Adipocyte (in vitro differentiated cells): ENCODE measurements around the gene TMTC3.
A peak's percentile ranks its signal among the peaks of the same experiment; 100 is the strongest.

Experiments
- DNase-seq: peaks from one replicate; pipeline ENCODE4 v3.0.0-alpha.2; 2015; ENCODE audit warnings: low read depth
- H3K27me3 ChIP-seq: replicated peaks from 2 replicates; pipeline ENCODE4 v1.7.0; 2013; ENCODE audit warnings: mild to moderate bottlenecking, low read length, moderate library complexity; ENCODE audit not compliant: control insufficient read depth, insufficient read depth
- H3K36me3 ChIP-seq: 2 replicates; pipeline ENCODE4 v1.7.0; 2013; ENCODE audit warnings: low read length, mild to moderate bottlenecking, moderate library complexity; ENCODE audit not compliant: control insufficient read depth, insufficient read depth, severe bottlenecking
- H3K4me1 ChIP-seq: 2 replicates; pipeline ENCODE4 v1.7.0; 2013; ENCODE audit warnings: mild to moderate bottlenecking, low read length, moderate library complexity; ENCODE audit not compliant: control insufficient read depth, insufficient read depth
- H3K4me3 ChIP-seq: 2 replicates; pipeline ENCODE4 v1.7.0; 2013; ENCODE audit warnings: mild to moderate bottlenecking, low read length, moderate library complexity
- H3K9ac ChIP-seq: 2 replicates; pipeline ENCODE4 v1.7.0; 2013; ENCODE audit warnings: mild to moderate bottlenecking, low read length, moderate library complexity
- H3K9me3 ChIP-seq: 2 replicates; pipeline ENCODE4 v1.7.0; 2013; ENCODE audit warnings: mild to moderate bottlenecking, low read length, moderate library complexity; ENCODE audit not compliant: control insufficient read depth

Gene TMTC3

GRCh38 chr12:88227871-88228270 is 85.8 kb downstream of the TMTC3 start:
- Histone ChIP-seq H3K36me3 (no peaks in the 10 kb centered on the region), H3K4me3 (no peak overlapping the region), H3K9me3 (peaks cover 9% of the 10 kb centered on the region), H3K9ac (no peak overlapping the region), H3K4me1 (no peaks in the 10 kb centered on the region), H3K27me3 (no peaks in the 10 kb centered on the region)
- no peak for DNase-seq

- H3K4me3 ChIP-seq, result no peak overlapping the region
- H3K9me3 ChIP-seq, result peaks cover under 1% of the 10 kb centered on the region
- H3K36me3 ChIP-seq, result no peaks in the 10 kb centered on the region
- H3K4me1 ChIP-seq, result no peaks in the 10 kb centered on the region
- no peak for DNase-seq
- H3K9ac ChIP-seq, result no peak overlapping the region
- no peaks in the 10 kb centered on the region for H3K27me3 ChIP-seq
These were observed 86.6 kb downstream of the TMTC3 start for GRCh38 chr12:88228720-88229119.

GRCh38 chr12:88230271-88230670 is 88.2 kb downstream of the TMTC3 start:
- Histone ChIP-seq H3K27me3 (no peaks in the 10 kb centered on the region), H3K36me3 (no peaks in the 10 kb centered on the region), H3K4me1 (no peaks in the 10 kb centered on the region), H3K9ac (no peak overlapping the region), H3K9me3 (no peaks in the 10 kb centered on the region), H3K4me3 (no peak overlapping the region)
- DNase-seq, result no peak

GRCh38 chr12:88235183-88235833 is 93.2 kb downstream of the TMTC3 start:
- Histone ChIP-seq H3K27me3 (no peaks in the 10 kb centered on the region), H3K9me3 (peaks cover 4% of the 10 kb centered on the region), H3K4me3 (no peak overlapping the region), H3K36me3 (no peaks in the 10 kb centered on the region), H3K9ac (no peak overlapping the region), H3K4me1 (peaks cover 4% of the 10 kb centered on the region)
- DNase-seq, result no peak

- no peaks in the 10 kb centered on the region for H3K36me3 ChIP-seq
- H3K4me3 ChIP-seq, result no peak overlapping the region
- H3K27me3 ChIP-seq, result no peaks in the 10 kb centered on the region
- peaks cover 4% of the 10 kb centered on the region for H3K9me3 ChIP-seq
- peak; percentile 8 for DNase-seq
- H3K9ac ChIP-seq, result no peak overlapping the region
- H3K4me1 ChIP-seq, result peaks cover 16% of the 10 kb centered on the region
These were observed 95.8 kb downstream of the TMTC3 start for GRCh38 chr12:88237954-88238353.

GRCh38 chr12:88238406-88238805 is 96.3 kb downstream of the TMTC3 start:
- Histone ChIP-seq H3K36me3 (no peaks in the 10 kb centered on the region), H3K4me1 (peaks cover 19% of the 10 kb centered on the region)

GRCh38 chr12:88241862-88242570 is 99.9 kb downstream of the TMTC3 start:
- peaks cover 4% of the 10 kb centered on the region for H3K9me3 ChIP-seq
- peak; percentile 77 for DNase-seq
- peak overlapping the region; percentile 41 for H3K4me3 ChIP-seq
- no peaks in the 10 kb centered on the region for H3K36me3 ChIP-seq
- no peaks in the 10 kb centered on the region for H3K27me3 ChIP-seq
- peaks cover 43% of the 10 kb centered on the region for H3K4me1 ChIP-seq
- H3K9ac ChIP-seq, result peak overlapping the region; percentile 63

More at GRCh38 chr12:88238406-88238805, 96.3 kb downstream of the TMTC3 start:
- H3K4me3 ChIP-seq, result no peak overlapping the region
- no peaks in the 10 kb centered on the region for H3K27me3 ChIP-seq
- H3K9ac ChIP-seq, result no peak overlapping the region
- H3K9me3 ChIP-seq, result peaks cover 4% of the 10 kb centered on the region
- no peak for DNase-seq

GRCh38 chr12:88242571-88242925 is 100.4 kb downstream of the TMTC3 start:
- Histone ChIP-seq H3K27me3 (no peaks in the 10 kb centered on the region), H3K9me3 (peaks cover 4% of the 10 kb centered on the region), H3K36me3 (no peaks in the 10 kb centered on the region), H3K4me3 (peak overlapping the region; percentile 41), H3K9ac (peak overlapping the region; percentile 63), H3K4me1 (peaks cover 47% of the 10 kb centered on the region)
- peak; percentile 38 for DNase-seq

- Histone ChIP-seq H3K9me3 (peaks cover 4% of the 10 kb centered on the region), H3K27me3 (no peaks in the 10 kb centered on the region), H3K36me3 (no peaks in the 10 kb centered on the region), H3K4me1 (peaks cover 48% of the 10 kb centered on the region), H3K4me3 (peak overlapping the region; percentile 41), H3K9ac (peak overlapping the region; percentile 63)
- no peak for DNase-seq
These were observed 100.8 kb downstream of the TMTC3 start for GRCh38 chr12:88242939-88243338.

GRCh38 chr12:88243982-88244381 is 101.9 kb downstream of the TMTC3 start:
- H3K4me3 ChIP-seq, result no peak overlapping the region
- H3K9ac ChIP-seq, result no peak overlapping the region
- H3K9me3 ChIP-seq, result no peaks in the 10 kb centered on the region
- H3K36me3 ChIP-seq, result no peaks in the 10 kb centered on the region
- no peak for DNase-seq
- no peaks in the 10 kb centered on the region for H3K27me3 ChIP-seq
- peaks cover 44% of the 10 kb centered on the region for H3K4me1 ChIP-seq

GRCh38 chr12:88245905-88246304 is 103.8 kb downstream of the TMTC3 start:
- no peaks in the 10 kb centered on the region for H3K36me3 ChIP-seq
- H3K27me3 ChIP-seq, result no peaks in the 10 kb centered on the region
- no peaks in the 10 kb centered on the region for H3K9me3 ChIP-seq
- H3K4me1 ChIP-seq, result peaks cover 44% of the 10 kb centered on the region
- H3K4me3 ChIP-seq, result no peak overlapping the region
- peak; percentile 64 for DNase-seq
- H3K9ac ChIP-seq, result no peak overlapping the region
